Activated B cell treated with CpG ODN at 0.5 μM for 24 hours (primary cell): ENCODE data around the gene LUC7L3. TPM values are rescaled to one million over a fixed set of nuclear protein-coding genes. Genes with fewer than 3 reads are reported as not detected.

Experiments
- ATAC-seq: fragments of 200-7000 bp; cut with Tn5 transposase; one replicate; pipeline ENCODE4 v1.10.0; 2021; ENCODE audit warnings: low read depth, mild to moderate bottlenecking, moderate library complexity
- CTCF ChIA-PET: fragments of 350-600 bp; sonication (Branson Sonifier 250); formaldehyde crosslinking; loops from one replicate; lab custom pipeline; 2021; ENCODE audit warnings: antibody characterized with exemption; lab: Charles Lee
- POLR2A ChIA-PET: fragments of 350-600 bp; sonication (Branson Sonifier 250); formaldehyde crosslinking; loops from one replicate; lab custom pipeline; 2021; ENCODE audit warnings: antibody characterized with exemption; lab: Charles Lee
- DNase-seq: peaks from one replicate; pipeline ENCODE4 v3.0.0; 2022
- H3K27ac Mint-ChIP-seq: one replicate; pipeline ENCODE4 v1.8.0; 2020; ENCODE audit warnings: mixed read lengths
- H3K27me3 Mint-ChIP-seq: one replicate; pipeline ENCODE4 v1.8.0; 2021; ENCODE audit warnings: mixed read lengths
- H3K36me3 Mint-ChIP-seq: one replicate; pipeline ENCODE4 v1.8.0; 2021; ENCODE audit warnings: low read depth, mixed read lengths
- H3K4me1 Mint-ChIP-seq: one replicate; pipeline ENCODE4 v1.8.0; 2021; ENCODE audit warnings: mixed read lengths
- H3K4me3 Mint-ChIP-seq: one replicate; pipeline ENCODE4 v1.8.0; 2020; ENCODE audit warnings: mild to moderate bottlenecking, mixed read lengths
- H3K9me3 Mint-ChIP-seq: one replicate; pipeline ENCODE4 v1.8.0; 2020; ENCODE audit warnings: mixed read lengths
- intact Hi-C: fragments of 100-400 bp; cut with micrococcal nuclease; formaldehyde crosslinking; loops from one replicate; pipeline ENCODE4 v1.15.1; 2024
- total RNA-seq: library from RNA; stranded (reverse); gene quantifications from 2 replicates; pipeline ENCODE4 v1.2.3, GENCODE V29; 2022
- TF ChIP-seq, protein P1 (sequence below): fragments of 200-600 bp; IDR thresholded peaks from one replicate; pipeline ENCODE4 v1.8.0; 2022; ENCODE audit warnings: antibody characterized with exemption, mild to moderate bottlenecking

The LUC7L3 gene
- total RNA-seq, 1 donor from 2014 or later = 158 TPM

GRCh38 chr17:50731575-50732460 is 12.4 kb downstream of the LUC7L3 start:
- Mint-ChIP-seq H3K4me3 (no peak overlapping the region), H3K36me3 (peaks cover 31% of the 10 kb centered on the region), H3K4me1 (peaks cover 59% of the 10 kb centered on the region), H3K27ac (no peak overlapping the region), H3K27me3 (no peaks in the 10 kb centered on the region), H3K9me3 (no peaks in the 10 kb centered on the region)
- ChIA-PET POLR2A (interaction anchor here (1.2 kb wide), 1 partner anchor 25 kb away, joined by 4 read pairs; no protein-coding TSS in a partner anchor), CTCF (no interaction called here)
- TF ChIP-seq, protein P1, sequence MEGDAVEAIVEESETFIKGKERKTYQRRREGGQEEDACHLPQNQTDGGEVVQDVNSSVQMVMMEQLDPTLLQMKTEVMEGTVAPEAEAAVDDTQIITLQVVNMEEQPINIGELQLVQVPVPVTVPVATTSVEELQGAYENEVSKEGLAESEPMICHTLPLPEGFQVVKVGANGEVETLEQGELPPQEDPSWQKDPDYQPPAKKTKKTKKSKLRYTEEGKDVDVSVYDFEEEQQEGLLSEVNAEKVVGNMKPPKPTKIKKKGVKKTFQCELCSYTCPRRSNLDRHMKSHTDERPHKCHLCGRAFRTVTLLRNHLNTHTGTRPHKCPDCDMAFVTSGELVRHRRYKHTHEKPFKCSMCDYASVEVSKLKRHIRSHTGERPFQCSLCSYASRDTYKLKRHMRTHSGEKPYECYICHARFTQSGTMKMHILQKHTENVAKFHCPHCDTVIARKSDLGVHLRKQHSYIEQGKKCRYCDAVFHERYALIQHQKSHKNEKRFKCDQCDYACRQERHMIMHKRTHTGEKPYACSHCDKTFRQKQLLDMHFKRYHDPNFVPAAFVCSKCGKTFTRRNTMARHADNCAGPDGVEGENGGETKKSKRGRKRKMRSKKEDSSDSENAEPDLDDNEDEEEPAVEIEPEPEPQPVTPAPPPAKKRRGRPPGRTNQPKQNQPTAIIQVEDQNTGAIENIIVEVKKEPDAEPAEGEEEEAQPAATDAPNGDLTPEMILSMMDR = no peak
- intact Hi-C loops = no loop called here
- DNase-seq = no peak
- no peak for ATAC-seq

GRCh38 chr17:50735287-50735686 is 15.9 kb downstream of the LUC7L3 start:
- intact Hi-C loops = no loop called here
- no peaks in the 10 kb centered on the region for H3K9me3 Mint-ChIP-seq
- TF ChIP-seq, protein P1 = no peak
- POLR2A ChIA-PET = no interaction called here
- no peak overlapping the region for H3K27ac Mint-ChIP-seq
- peaks cover 53% of the 10 kb centered on the region for H3K36me3 Mint-ChIP-seq
- H3K4me3 Mint-ChIP-seq = no peak overlapping the region
- H3K4me1 Mint-ChIP-seq = peaks cover 41% of the 10 kb centered on the region
- CTCF ChIA-PET = interaction anchor here (0.9 kb wide), 1 partner anchor 10 kb away, joined by 3 read pairs; no protein-coding TSS in a partner anchor
- no peaks in the 10 kb centered on the region for H3K27me3 Mint-ChIP-seq
- no peak for DNase-seq
- ATAC-seq = no peak

GRCh38 chr17:50737118-50737698 is 17.8 kb downstream of the LUC7L3 start:
- no peaks in the 10 kb centered on the region for H3K27me3 Mint-ChIP-seq
- no peaks in the 10 kb centered on the region for H3K9me3 Mint-ChIP-seq
- CTCF ChIA-PET = no interaction called here
- peak overlapping the region; percentile 46 for H3K27ac Mint-ChIP-seq
- TF ChIP-seq, protein P1 = no peak
- DNase-seq (no peak), ATAC-seq (no peak)
- no peak overlapping the region for H3K4me3 Mint-ChIP-seq
- POLR2A ChIA-PET = no interaction called here
- H3K4me1 Mint-ChIP-seq = peaks cover 25% of the 10 kb centered on the region
- peaks cover 67% of the 10 kb centered on the region for H3K36me3 Mint-ChIP-seq
- intact Hi-C loops = no loop called here

GRCh38 chr17:50739098-50739497 is 19.7 kb downstream of the LUC7L3 start:
- intact Hi-C loops = no loop called here
- H3K27ac Mint-ChIP-seq = no peak overlapping the region
- H3K36me3 Mint-ChIP-seq = peaks cover 78% of the 10 kb centered on the region
- no peak overlapping the region for H3K4me3 Mint-ChIP-seq
- H3K4me1 Mint-ChIP-seq = peaks cover 17% of the 10 kb centered on the region
- POLR2A ChIA-PET = no interaction called here
- ATAC-seq = no peak
- CTCF ChIA-PET = no interaction called here
- H3K9me3 Mint-ChIP-seq = no peaks in the 10 kb centered on the region
- DNase-seq = no peak
- no peaks in the 10 kb centered on the region for H3K27me3 Mint-ChIP-seq
- TF ChIP-seq, protein P1 = no peak

DNA sequence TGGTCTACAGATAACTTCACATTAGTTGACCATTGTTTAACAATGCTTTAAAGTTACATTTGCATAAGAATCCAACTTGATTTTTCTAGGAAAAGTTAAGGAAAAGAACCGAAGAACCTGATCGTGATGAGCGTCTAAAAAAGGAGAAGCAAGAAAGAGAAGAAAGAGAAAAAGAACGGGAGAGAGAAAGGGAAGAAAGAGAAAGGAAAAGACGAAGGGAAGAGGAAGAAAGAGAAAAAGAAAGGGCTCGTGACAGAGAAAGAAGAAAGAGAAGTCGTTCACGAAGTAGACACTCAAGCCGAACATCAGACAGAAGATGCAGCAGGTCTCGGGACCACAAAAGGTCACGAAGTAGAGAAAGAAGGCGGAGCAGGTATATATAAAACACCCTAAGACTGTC is 26.2 kb downstream of the LUC7L3 start:
- Mint-ChIP-seq H3K27me3 (no peaks in the 10 kb centered on the region), H3K4me3 (no peak overlapping the region), H3K4me1 (no peaks in the 10 kb centered on the region), H3K36me3 (peaks cover 91% of the 10 kb centered on the region), H3K27ac (no peak overlapping the region), H3K9me3 (no peaks in the 10 kb centered on the region)
- CTCF ChIA-PET = no interaction called here
- DNase-seq (no peak), ATAC-seq (no peak)
- POLR2A ChIA-PET = no interaction called here
- intact Hi-C loops = no loop called here
- TF ChIP-seq, protein P1 = no peak
